CD4-positive, alpha-beta T cell treated with Interleukin-4 for 1 hour (primary cell): ENCODE data around the gene PDGFC.

Experiments
- DNase-seq, 2 donors: peaks; one replicate each; pipeline ENCODE4 v3.0.0-alpha.2; 2020 to 2022

PDGFC gene

DNA sequence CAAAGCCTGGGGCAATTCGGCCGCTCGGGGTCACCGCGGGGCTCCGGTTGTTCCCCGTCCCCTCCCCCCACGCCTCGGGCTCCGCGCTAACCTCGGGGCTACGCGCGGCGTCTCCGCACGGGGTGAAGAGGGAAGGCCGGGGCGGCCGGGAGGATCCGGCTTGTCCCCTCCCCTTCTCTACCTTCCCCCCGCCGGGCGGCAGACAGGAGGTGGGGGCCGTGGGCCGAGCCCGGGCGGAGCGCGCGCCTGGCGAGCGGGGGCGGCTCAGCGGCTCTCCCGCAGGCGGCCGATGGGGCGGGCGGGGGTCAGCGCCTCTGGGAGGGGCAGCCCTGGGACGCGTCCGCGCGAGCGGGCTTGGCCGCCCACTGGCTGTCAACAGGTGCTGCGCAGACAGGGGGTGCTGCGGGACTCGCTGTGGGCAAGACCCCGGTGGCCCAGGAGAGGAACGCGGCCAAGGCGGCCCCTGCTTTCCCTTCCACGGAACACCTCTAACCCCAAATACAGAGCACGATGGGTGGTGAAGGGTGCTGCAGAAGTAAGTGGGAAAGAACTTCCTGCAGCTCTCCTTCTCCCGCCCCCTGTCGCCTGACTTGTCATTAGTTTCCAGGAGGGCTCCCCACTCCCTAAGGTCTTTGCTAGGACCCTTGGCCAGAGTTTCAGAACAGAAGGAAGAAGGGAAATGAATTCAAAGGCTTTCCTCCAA is at the start of gene PDGFC:
Gene PDGFC, minus strand, starts transcription at position 124 of the 703 bp plus-strand sequence. CDS start 896 bp downstream, outside the sequence.
- peak in 1 of 2 donors; percentile 47 for DNase-seq

DNA sequence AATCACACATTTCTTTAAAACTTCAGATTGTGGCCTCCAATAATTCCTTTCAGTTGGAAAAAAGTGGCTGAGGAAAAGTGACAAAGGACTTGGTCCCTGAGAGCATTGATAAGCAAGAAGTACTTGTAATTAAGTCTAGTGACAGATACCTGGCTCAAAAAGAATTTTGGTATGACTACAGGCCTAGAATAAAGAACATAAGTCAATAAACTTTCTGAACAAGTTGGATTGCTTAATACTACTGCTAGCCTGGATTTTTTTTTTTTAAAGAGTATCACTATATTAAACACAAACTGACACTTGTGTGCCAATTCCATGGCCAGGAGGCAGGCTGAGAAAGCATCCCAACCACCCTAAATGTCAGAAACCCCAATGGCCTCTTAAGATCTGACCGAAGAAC is 49.3 kb upstream of the PDGFC start:
- DNase-seq: no peak

- no peak for DNase-seq
These were observed 47.4 kb upstream of the PDGFC start for GRCh38 chr4:157018920-157019490.

DNA sequence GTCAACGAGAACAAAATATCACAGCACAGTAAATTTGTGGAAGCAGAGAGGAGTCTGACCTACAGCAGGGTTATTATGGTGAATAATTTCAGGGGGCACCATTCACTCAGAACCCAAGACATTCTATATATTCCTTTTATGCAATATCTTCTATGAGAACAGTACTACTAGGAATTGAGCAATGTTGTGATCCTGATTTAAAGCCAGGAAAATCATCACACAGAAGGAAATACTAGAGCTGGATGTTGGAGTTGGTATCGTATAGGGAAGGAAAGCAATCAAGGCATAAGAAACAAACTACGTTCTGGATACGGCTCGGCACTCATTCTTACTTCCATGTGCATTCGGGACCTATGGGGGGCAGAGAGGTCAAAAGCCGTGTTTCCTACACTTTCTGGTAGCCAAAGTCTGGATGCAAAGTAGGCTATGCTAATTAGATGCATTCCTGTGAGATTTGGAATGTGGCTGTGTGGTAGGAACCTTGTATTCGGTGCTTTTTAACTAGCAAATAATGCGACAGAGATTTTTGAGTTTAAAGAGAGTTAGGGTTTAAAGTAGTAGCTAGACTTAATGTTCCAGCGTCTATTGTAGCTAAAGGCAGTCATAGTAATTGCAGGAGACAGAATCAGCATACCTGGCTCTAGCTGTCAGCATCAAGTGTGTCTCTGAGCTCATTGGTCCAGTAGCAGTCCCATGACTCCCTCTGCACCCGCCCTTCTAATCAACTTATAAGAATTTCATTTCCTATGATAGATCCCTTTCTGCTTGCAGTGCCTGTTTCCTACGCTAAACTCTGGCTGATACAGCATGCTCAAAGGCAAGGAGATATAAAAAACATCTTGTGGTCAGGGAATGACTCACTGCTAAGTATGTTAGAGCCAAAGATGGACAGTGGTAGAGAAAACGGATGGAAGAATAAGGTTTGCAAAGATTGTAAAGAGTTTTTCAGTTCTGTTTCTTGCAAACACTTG is 43.3 kb upstream of the PDGFC start:
- no peak for DNase-seq

GRCh38 chr4:157013656-157014055 is 42.1 kb upstream of the PDGFC start:
- DNase-seq: no peak

- no peak for DNase-seq
These were observed 41.2 kb upstream of the PDGFC start for GRCh38 chr4:157012781-157013180.

GRCh38 chr4:157012296-157012695 is 40.7 kb upstream of the PDGFC start:
- no peak for DNase-seq

DNA sequence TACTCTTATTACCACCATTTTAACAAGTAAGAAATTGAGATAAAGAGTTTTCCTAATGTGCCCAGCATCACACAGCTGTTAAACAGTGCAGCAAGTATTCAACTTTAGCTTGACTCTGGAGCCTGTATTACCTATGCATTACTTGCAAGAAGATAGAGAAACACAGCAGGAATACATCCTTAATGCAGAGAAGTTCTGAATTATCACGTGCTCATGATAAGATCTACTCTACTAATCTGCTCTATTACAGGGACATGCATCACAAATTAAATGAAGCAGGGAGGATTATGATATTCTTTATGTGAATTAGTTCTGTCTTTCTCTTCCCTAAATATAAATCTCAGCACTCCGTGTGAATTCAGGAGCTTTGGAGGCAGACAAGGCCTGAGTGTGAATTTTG is 39.0 kb upstream of the PDGFC start:
- DNase-seq: no peak

- no peak for DNase-seq
These were observed 34.2 kb upstream of the PDGFC start for GRCh38 chr4:157005831-157006230.

GRCh38 chr4:157005193-157005592 is 33.6 kb upstream of the PDGFC start:
- DNase-seq: no peak

GRCh38 chr4:157004279-157005161 is 32.9 kb upstream of the PDGFC start:
- DNase-seq: no peak

DNA sequence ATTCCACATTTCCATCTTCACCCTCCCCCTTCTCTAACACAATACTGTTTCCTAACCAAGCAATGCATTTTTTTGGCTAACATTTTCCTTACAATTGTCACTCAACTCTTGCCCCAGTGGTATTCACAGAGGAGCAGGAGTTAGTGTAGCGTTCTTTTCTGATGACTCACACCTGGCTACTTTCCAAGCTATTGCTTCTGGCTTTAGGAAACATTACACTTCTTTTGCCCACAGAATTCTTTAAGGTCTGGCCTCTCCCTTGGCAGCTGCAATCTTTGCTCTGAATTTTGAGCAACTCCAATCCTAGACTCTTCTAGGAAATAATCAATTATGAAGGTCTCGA is 27.5 kb upstream of the PDGFC start:
- no peak for DNase-seq

DNA sequence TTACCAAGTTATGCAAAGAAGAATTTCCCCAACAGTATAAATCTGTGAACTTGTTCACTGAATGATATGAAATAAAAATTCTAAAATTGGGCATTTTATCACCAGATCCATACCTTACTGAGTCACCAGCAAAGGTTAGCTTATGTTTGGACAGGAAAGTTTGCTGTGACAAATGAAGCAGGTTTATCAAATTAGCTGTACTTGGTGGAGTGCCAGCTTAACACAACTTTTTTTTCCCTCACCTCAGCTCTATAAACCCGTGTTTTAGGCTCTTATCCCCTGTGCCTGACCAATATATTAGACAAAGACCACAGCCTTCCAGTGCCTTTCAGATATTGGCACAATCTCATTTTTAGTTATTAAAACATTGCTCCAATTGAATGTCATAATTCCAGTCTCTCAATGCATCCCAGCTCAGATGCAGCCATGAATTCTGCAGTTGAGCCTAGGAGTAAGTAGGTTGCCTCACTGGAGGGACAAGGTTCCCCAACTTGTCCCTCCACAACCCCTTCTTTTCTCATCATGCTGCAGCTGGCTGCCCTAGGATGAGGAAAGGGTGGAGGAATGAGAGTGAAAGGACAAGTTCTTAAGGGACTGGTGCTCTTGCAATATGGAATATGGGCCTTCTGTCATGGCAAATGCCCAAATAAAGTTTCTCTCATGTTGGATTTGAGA is 27.0 kb upstream of the PDGFC start:
- no peak for DNase-seq

GRCh38 chr4:156992943-156993342 is 21.3 kb upstream of the PDGFC start:
- DNase-seq: no peak

DNA sequence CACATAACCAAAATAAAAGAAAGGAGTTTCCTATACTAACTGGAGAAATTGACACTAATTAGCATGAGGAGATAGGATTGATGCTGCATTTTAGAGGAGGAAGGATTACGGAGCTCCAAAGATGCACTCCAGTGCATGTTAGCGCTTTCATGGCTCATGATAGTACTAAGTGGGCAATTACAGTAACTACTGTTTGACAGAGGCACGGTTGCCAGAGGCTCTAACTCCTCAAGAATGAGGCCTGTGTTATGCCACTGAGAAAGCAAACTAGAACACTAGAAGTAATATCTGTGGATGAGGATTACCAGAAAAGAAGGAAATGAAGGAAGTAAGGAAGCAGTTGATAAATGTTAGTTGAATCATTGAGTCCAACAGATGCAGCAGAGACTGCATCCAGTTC is 19.6 kb upstream of the PDGFC start:
- DNase-seq: no peak

DNA sequence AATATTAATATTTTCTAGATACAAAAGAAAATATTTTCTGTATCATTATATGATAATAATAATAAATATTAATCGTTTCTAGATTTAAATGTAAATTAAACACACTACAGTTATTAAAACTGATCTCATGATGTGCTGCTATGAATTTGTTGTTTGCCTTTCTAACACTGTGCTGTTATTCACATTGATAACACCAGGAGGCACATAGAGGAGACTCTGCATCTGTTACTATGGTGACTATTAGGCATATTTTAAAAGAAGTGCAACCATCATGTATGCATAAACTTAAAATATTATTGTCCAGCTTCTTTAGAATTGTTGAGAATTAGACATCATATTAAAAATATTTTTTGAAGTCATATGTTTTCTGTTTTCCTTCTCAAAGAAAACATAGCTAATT is 11.8 kb upstream of the PDGFC start:
- DNase-seq: no peak

DNA sequence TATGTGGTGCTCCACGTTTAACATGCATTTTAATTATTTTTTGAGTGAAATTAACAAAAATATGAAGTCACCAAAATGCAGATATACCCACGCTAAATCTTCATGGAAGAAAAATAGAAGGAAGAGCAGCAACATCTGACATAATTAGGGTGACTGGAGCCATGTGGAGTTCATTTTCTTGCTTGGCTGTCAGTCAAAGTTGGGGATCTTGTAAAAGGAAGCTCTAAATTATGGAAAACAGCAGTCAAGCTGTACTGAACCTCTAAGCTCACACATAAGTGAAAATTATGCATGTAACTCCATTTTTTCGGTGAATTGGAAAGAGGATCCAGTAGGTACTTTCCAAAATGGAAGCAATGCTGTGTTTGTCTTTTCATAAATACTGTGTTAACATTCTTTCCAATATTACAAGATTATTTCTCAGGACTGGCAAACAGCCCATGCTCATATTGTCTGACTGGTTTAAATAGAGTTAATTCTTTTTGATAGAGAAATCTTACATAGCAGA is 9.7 kb upstream of the PDGFC start:
- DNase-seq: no peak

GRCh38 chr4:156977435-156978160 is 6.0 kb upstream of the PDGFC start:
- no peak for DNase-seq

GRCh38 chr4:156976147-156976546 is 4.5 kb upstream of the PDGFC start:
- no peak for DNase-seq

GRCh38 chr4:156975686-156976085 is 4.1 kb upstream of the PDGFC start:
- no peak for DNase-seq

DNA sequence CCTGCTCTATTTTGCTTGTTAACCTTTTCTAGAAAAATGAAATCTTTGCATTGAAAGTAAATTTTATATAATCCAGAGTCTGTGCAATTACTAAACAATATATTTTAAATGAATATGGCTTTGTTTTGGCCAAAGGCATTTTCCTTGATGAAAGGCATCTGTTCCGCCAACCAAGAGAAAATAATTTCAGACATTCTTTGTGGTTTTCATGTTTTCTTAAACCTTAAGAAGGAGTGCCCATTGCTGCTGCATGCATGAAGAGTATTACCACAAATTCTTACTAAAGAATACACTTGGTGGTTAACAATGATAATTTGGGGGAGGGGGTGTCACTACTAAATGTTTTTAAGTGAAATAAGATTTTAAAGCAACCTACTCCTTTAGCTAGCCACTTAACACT is 2.7 kb upstream of the PDGFC start:
- DNase-seq: no peak
